Measurements from ENCODE around the gene ACKR2.

Gene ACKR2

GRCh38 chr3:42773409-42773751 lies 35.9 kb upstream of the ACKR2 start:
- peak overlapping the region; percentile 47 for H3K4me3 ChIP-seq (IDR thresholded peaks at IDR 0.05; ENCODE audit: insufficient read depth, low read depth, low read length)
- peak overlapping the region; percentile 69 for H2AFZ ChIP-seq (ENCODE audit: low read depth)
- H3K36me3 ChIP-seq (ENCODE audit: insufficient read depth): no peaks in the 10 kb centered on the region
- H3K27ac ChIP-seq: peak overlapping the region; percentile 46; the same call in 1 of the 2 replicates
- H3K4me2 ChIP-seq: peak overlapping the region; percentile 44
- H3K79me2 ChIP-seq (ENCODE audit: insufficient read depth, low read depth): no peaks in the 10 kb centered on the region
- H3K4me1 ChIP-seq (ENCODE audit: low read depth, poor library complexity, severe bottlenecking): no peaks in the 10 kb centered on the region
- peak overlapping the region; percentile 56 for H3K9ac ChIP-seq
- no peaks in the 10 kb centered on the region for H4K20me1 ChIP-seq (ENCODE audit: insufficient read depth)
- no peaks in the 10 kb centered on the region for H3K27me3 ChIP-seq (ENCODE audit: insufficient read depth, low read depth)
- no peak for TF ChIP-seq CTCF (conservative IDR thresholded peaks at IDR 0.05; ENCODE audit: low read depth, low read length)

GRCh38 chr3:42778644-42779043 lies 30.6 kb upstream of the ACKR2 start:
- Histone ChIP-seq H4K20me1 (ENCODE audit: insufficient read depth) (no peaks in the 10 kb centered on the region), H2AFZ (ENCODE audit: low read depth) (no peak overlapping the region), H3K27me3 (ENCODE audit: insufficient read depth, low read depth) (no peaks in the 10 kb centered on the region), H3K4me1 (ENCODE audit: low read depth, poor library complexity, severe bottlenecking) (no peaks in the 10 kb centered on the region), H3K4me3 (IDR thresholded peaks at IDR 0.05; ENCODE audit: insufficient read depth, low read depth, low read length) (no peak overlapping the region), H3K4me2 (no peak overlapping the region), H3K36me3 (ENCODE audit: insufficient read depth) (no peaks in the 10 kb centered on the region), H3K9ac (no peak overlapping the region), H3K79me2 (ENCODE audit: insufficient read depth, low read depth) (no peaks in the 10 kb centered on the region), H3K27ac (no peak overlapping the region)
- no peak for TF ChIP-seq CTCF (conservative IDR thresholded peaks at IDR 0.05; ENCODE audit: low read depth, low read length)

GRCh38 chr3:42780398-42780797 lies 28.8 kb upstream of the ACKR2 start:
- Histone ChIP-seq H3K36me3 (ENCODE audit: insufficient read depth) (no peaks in the 10 kb centered on the region), H2AFZ (ENCODE audit: low read depth) (no peak overlapping the region), H3K27me3 (ENCODE audit: insufficient read depth, low read depth) (no peaks in the 10 kb centered on the region), H3K9ac (no peak overlapping the region), H3K27ac (no peak overlapping the region), H3K79me2 (ENCODE audit: insufficient read depth, low read depth) (no peaks in the 10 kb centered on the region), H3K4me2 (no peak overlapping the region), H3K4me3 (IDR thresholded peaks at IDR 0.05; ENCODE audit: insufficient read depth, low read depth, low read length) (no peak overlapping the region), H4K20me1 (ENCODE audit: insufficient read depth) (no peaks in the 10 kb centered on the region), H3K4me1 (ENCODE audit: low read depth, poor library complexity, severe bottlenecking) (no peaks in the 10 kb centered on the region)
- no peak for TF ChIP-seq CTCF (conservative IDR thresholded peaks at IDR 0.05; ENCODE audit: low read depth, low read length)

GRCh38 chr3:42780892-42781700 lies 28.1 kb upstream of the ACKR2 start:
- peak; percentile 74 for TF ChIP-seq CTCF (conservative IDR thresholded peaks at IDR 0.05; ENCODE audit: low read depth, low read length)
- Histone ChIP-seq H3K4me1 (ENCODE audit: low read depth, poor library complexity, severe bottlenecking) (no peaks in the 10 kb centered on the region), H3K36me3 (ENCODE audit: insufficient read depth) (no peaks in the 10 kb centered on the region), H3K4me3 (IDR thresholded peaks at IDR 0.05; ENCODE audit: insufficient read depth, low read depth, low read length) (no peak overlapping the region), H3K27ac (no peak overlapping the region), H3K79me2 (ENCODE audit: insufficient read depth, low read depth) (no peaks in the 10 kb centered on the region), H3K27me3 (ENCODE audit: insufficient read depth, low read depth) (no peaks in the 10 kb centered on the region), H2AFZ (ENCODE audit: low read depth) (no peak overlapping the region), H3K9ac (no peak overlapping the region), H3K4me2 (no peak overlapping the region), H4K20me1 (ENCODE audit: insufficient read depth) (no peaks in the 10 kb centered on the region)

All from KMS-11 (cell line).